ENCODE data around the gene CIPC. TPM values are rescaled to one million over a fixed set of nuclear protein-coding genes. Genes with fewer than 3 reads are reported as not detected.

Gene CIPC
- total RNA-seq, 1 experiment from 2014 or later: 20.6 TPM

DNA sequence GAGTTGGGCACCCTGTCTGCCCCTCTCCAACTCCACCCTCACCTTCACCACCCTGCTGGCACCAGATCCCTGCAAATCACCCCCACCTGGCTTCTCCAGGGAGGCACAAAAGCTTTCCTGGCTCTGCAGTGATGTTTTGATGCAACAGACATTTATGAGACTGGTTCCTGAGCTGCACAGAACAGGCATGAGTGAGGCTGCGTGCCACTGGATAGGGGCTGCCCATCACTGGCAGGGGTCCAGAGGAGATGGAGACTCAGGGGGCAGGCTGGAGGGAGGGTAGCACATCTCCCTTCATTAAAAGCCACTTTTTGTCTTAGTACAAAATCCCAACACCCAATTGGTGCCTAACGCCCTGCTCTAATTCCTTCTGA lies 60.8 kb downstream of the CIPC start (continued):
- TF ChIP-seq EZH2 (IDR thresholded peaks at IDR 0.05): no peak
- TF ChIP-seq SP1 (IDR thresholded peaks at IDR 0.05; ENCODE audit: low read depth): no peak
- TF ChIP-seq EGR1 (IDR thresholded peaks at IDR 0.05; ENCODE audit: low read depth): no peak
- TF ChIP-seq SIN3A (IDR thresholded peaks at IDR 0.05; ENCODE audit: low read depth): no peak

DNA sequence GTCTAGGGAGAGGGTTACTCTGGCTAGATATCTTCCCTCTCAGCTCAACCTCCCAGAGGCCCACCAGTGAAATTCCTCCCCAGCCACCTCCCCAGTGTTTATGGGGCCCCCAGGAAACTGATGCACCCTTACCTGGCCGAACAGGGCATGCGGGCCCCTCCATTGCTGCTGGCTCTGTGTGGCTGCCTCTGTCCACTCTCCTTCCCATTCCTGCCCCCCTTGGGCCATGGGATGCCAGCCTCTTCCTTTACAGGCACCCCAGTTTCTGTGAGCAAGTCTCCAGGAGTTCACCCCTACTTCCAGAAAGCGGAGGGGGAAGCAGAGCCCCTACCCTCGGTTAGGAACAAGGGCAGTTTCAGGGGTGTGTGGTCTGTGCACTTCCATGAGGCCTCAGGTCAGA lies 63.0 kb downstream of the CIPC start:
- RAD21 ChIA-PET (ENCODE audit: low non-redundant PET in 1 of 2, low total read pairs in 2 of 2, uncharacterized antibody in 2 of 2, unreplicated experiment in 2 of 2): no interaction called here
- no peak overlapping the region for H3K4me2 ChIP-seq (ENCODE audit: low read length)
- no peak overlapping the region for H3K4me3 ChIP-seq (replicated peaks in 1 of 2; ENCODE audit: low read depth in 1 of 2, low read length in 2 of 2)
- no peak overlapping the region for H3K27ac ChIP-seq (ENCODE audit: low read depth, low read length)
- H2AFZ ChIP-seq (ENCODE audit: low read depth, low read length, poor library complexity, severe bottlenecking): no peak overlapping the region
- H3K4me1 ChIP-seq (ENCODE audit: control insufficient read depth in 1 of 2, insufficient read depth in 2 of 2, low read length in 2 of 2): peaks cover 9 to 16% of the 10 kb centered on the region in 2 experiments; a peak in 3 of 4 replicates
- no peaks in the 10 kb centered on the region for H3K79me2 ChIP-seq (ENCODE audit: insufficient read depth, low read length)
- no peaks in the 10 kb centered on the region for H3K9me3 ChIP-seq (ENCODE audit: control insufficient read depth in 1 of 2, insufficient read depth in 1 of 2, low read depth in 1 of 2, low read length in 2 of 2)
- H3K9me2 ChIP-seq (ENCODE audit: insufficient read depth): no peaks in the 10 kb centered on the region
- CTCF ChIA-PET: no interaction called here
- TF ChIP-seq SRF (IDR thresholded peaks at IDR 0.05; ENCODE audit: low read depth) (no peak), POLR2AphosphoS5 (IDR thresholded peaks at IDR 0.05; ENCODE audit: low read depth, low read length) (no peak), EZH2phosphoT487 (IDR thresholded peaks at IDR 0.05; ENCODE audit: borderline replicate concordance) (no peak), CBX3 (IDR thresholded peaks at IDR 0.05; ENCODE audit: low read depth) (no peak), EZH2 (IDR thresholded peaks at IDR 0.05) (no peak), ZNF274 (IDR thresholded peaks at IDR 0.05; ENCODE audit: low read depth, low read length) (no peak), CEBPB (IDR thresholded peaks at IDR 0.05; ENCODE audit: low read depth) (no peak), ZFX (IDR thresholded peaks at IDR 0.05) (no peak), FOSL1 (IDR thresholded peaks at IDR 0.05; ENCODE audit: low read depth) (no peak), JUND (IDR thresholded peaks at IDR 0.05) (no peak), SP1 (IDR thresholded peaks at IDR 0.05; ENCODE audit: low read depth) (no peak), POLR2A (IDR thresholded peaks at IDR 0.05; ENCODE audit: borderline replicate concordance, extremely low read depth, insufficient read depth, insufficient read length) (no peak), ELF1 (IDR thresholded peaks at IDR 0.05; ENCODE audit: borderline replicate concordance, low read depth) (no peak), EGR1 (IDR thresholded peaks at IDR 0.05; ENCODE audit: low read depth) (no peak), RAD21 (IDR thresholded peaks at IDR 0.05; ENCODE audit: low read depth) (no peak), TCF7L2 (IDR thresholded peaks at IDR 0.05; ENCODE audit: borderline replicate concordance, extremely low read depth, insufficient read depth, insufficient read length) (no peak)
- TF ChIP-seq, protein P1, sequence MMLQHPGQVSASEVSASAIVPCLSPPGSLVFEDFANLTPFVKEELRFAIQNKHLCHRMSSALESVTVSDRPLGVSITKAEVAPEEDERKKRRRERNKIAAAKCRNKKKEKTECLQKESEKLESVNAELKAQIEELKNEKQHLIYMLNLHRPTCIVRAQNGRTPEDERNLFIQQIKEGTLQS (IDR thresholded peaks at IDR 0.05): no peak
- TF ChIP-seq, protein P2, sequence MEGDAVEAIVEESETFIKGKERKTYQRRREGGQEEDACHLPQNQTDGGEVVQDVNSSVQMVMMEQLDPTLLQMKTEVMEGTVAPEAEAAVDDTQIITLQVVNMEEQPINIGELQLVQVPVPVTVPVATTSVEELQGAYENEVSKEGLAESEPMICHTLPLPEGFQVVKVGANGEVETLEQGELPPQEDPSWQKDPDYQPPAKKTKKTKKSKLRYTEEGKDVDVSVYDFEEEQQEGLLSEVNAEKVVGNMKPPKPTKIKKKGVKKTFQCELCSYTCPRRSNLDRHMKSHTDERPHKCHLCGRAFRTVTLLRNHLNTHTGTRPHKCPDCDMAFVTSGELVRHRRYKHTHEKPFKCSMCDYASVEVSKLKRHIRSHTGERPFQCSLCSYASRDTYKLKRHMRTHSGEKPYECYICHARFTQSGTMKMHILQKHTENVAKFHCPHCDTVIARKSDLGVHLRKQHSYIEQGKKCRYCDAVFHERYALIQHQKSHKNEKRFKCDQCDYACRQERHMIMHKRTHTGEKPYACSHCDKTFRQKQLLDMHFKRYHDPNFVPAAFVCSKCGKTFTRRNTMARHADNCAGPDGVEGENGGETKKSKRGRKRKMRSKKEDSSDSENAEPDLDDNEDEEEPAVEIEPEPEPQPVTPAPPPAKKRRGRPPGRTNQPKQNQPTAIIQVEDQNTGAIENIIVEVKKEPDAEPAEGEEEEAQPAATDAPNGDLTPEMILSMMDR (IDR thresholded peaks at IDR 0.05 in 2 of 3, conservative IDR thresholded peaks at IDR 0.05 in 1 of 3; ENCODE audit: borderline replicate concordance in 1 of 3, insufficient read depth in 1 of 3, low read depth in 2 of 3, low read length in 2 of 3): no peak
- TF ChIP-seq, protein P3, sequence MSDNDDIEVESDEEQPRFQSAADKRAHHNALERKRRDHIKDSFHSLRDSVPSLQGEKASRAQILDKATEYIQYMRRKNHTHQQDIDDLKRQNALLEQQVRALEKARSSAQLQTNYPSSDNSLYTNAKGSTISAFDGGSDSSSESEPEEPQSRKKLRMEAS (IDR thresholded peaks at IDR 0.05): no peak
- TF ChIP-seq, protein P4, sequence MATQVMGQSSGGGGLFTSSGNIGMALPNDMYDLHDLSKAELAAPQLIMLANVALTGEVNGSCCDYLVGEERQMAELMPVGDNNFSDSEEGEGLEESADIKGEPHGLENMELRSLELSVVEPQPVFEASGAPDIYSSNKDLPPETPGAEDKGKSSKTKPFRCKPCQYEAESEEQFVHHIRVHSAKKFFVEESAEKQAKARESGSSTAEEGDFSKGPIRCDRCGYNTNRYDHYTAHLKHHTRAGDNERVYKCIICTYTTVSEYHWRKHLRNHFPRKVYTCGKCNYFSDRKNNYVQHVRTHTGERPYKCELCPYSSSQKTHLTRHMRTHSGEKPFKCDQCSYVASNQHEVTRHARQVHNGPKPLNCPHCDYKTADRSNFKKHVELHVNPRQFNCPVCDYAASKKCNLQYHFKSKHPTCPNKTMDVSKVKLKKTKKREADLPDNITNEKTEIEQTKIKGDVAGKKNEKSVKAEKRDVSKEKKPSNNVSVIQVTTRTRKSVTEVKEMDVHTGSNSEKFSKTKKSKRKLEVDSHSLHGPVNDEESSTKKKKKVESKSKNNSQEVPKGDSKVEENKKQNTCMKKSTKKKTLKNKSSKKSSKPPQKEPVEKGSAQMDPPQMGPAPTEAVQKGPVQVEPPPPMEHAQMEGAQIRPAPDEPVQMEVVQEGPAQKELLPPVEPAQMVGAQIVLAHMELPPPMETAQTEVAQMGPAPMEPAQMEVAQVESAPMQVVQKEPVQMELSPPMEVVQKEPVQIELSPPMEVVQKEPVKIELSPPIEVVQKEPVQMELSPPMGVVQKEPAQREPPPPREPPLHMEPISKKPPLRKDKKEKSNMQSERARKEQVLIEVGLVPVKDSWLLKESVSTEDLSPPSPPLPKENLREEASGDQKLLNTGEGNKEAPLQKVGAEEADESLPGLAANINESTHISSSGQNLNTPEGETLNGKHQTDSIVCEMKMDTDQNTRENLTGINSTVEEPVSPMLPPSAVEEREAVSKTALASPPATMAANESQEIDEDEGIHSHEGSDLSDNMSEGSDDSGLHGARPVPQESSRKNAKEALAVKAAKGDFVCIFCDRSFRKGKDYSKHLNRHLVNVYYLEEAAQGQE (IDR thresholded peaks at IDR 0.05; ENCODE audit: low read depth): no peak
- H4K20me1 ChIP-seq (ENCODE audit: insufficient read depth): no peaks in the 10 kb centered on the region
- intact Hi-C loops (cut with micrococcal nuclease): no loop called here
- no peak for ATAC-seq
- no peaks in the 10 kb centered on the region for H3K27me3 ChIP-seq (ENCODE audit: insufficient read depth, low read length)
- no TSS peak for BruUV-seq (replicated peaks)
- no peak overlapping the region for H3K9ac ChIP-seq (ENCODE audit: low read length)
- H3K36me3 ChIP-seq (ENCODE audit: control insufficient read depth in 1 of 2, insufficient read depth in 2 of 2, low read length in 2 of 2): no peaks in the 10 kb centered on the region
- POLR2A ChIA-PET: no interaction called here
- DNase-seq (ENCODE audit: low read depth, low spot score): no peak
